Stimulated activated CD4-positive, alpha-beta T cell treated with anti-CD3 and anti-CD28 coated beads, Interleukin-4, amount 100 ng/mL, for 24 hours (primary cell): ENCODE measurements around the gene CCDC167.
"Not testable (repeated sequence)": the region's sequence is repeated elsewhere in the genome, so short reads cannot be mapped to it uniquely, and the experiment has no call there.

Experiments used
- DNase-seq: peaks from one replicate; pipeline ENCODE4 v3.0.0-alpha.2; 2020

CCDC167 gene

DNA sequence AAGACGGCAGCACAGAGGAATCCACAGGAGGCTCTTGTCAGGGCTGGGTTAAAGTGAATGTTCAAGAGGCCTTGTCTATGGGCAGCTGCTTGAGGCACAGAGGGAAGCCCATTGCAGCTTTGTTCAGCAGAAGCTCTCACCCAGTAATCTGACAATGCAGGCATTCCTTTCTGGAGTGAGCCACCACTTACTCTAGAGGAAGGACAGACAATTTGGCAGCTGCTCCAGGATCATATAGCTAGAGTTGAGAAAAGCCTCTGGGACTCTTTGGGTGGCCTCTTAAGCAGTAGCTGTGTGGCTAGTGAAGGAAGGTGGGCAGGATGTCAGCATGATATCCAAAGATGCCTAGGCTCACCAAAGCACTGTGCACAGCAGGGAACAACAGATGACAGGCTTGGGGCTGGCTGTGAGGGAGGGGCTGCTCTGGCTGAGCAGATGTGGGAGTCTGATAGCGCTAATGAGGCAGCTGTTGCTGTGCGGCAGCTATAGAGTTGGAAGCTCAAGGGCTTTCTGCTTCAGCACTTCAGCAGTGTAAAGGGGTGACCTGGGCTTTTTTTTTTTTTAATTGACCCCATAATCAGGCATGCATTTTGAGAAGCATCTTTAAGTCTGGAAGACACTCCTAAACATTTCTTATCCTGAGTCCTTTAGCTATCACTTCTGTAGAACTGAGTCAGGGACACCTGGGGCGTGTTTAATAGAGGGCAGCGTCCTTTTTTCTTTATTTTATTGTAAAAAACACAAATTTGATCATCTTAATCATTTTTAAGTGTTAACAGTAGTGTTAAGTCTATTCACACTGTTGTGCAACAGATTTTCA, 39.5 kb downstream of the CCDC167 start:
- no peak for DNase-seq

DNA sequence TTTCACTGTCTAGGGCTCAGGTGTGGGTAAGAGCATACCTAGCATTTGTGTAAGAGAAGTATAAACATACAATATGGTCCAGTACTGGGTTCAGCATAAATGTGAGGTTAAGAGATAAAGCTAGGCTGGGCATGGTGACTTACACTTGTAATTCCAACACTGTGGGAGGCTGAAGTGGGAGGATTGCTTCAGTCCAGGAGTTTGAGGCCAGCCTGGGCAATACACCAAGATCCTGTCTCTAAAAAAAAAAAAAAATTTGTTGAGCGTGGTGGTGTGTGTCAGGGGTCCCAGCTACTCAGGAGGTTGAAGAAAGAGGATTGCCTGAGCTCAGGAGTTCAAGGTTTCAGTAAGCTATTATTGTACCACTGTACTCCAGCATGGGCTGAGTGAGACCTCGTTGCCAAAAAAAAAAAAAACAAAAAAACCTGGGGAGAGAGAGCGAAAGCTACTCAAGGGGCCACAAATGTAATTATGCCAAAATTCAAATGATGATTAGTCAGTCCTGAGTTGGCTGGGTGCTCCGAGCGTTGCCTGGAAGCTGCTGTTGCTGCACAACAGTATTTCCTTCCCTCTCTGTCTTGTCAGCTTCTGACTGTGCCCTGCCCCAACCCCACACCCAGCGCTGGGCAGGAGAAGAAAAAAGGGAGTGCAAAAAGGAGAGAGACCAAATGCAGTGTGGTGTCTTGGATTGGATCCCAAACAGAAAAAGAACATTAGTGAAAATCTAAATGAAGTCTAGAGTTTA, 42.7 kb downstream of the CCDC167 start:
- no peak for DNase-seq

DNA sequence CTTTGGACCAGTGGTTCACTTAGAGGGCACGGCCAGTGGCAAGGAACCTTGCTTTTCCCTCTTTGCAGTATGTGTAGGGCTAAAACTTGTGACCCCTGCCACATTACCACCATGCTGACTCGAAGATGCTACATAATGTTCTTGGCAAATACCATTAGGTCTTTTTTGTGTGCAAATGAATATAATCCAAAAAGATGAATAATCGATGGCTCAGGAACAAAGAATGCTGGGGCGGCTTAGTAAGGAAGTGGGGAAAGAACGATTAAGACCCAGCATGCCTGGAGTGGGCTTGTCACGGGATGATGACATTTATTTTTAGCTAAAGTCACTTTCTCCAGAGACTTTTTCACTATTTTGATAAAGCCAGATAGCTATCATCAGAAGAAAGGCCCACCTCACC, 43.6 kb downstream of the CCDC167 start:
- no peak for DNase-seq

DNA sequence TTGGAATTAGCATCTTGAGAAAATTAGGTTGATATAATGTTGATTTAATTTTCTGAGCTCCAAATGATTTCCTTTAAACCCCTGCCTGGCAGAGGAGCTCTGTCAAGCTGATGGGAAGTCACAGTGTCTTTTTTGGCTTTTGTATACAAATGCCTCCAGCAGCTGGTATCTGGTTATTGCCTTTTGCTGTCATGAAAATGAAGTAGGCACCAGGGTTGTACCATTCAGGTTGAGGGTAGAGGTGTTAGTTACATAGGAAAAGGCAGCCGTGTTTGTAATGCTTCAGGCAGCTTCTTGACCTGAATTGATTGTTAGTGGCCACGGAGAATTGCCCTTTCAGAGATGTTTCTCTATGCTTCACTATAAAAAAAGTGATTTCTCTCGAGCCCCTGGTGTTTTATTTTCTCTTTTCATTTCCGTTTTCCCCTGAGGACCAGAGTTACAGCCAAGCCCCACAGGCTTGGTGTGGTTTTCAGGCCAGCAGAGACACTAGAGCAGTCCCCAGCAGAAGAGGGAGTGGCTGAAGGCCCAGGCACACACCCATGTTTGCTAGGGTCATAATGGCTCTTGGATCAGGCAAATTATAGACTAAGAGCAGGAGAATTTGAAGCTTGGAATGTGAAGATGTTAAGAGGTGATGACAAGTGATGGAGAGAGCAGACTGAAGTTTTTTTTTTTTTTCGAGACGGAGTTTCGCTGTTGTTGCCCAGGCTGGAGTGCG, 45.1 kb downstream of the CCDC167 start:
- DNase-seq, result no peak

DNA sequence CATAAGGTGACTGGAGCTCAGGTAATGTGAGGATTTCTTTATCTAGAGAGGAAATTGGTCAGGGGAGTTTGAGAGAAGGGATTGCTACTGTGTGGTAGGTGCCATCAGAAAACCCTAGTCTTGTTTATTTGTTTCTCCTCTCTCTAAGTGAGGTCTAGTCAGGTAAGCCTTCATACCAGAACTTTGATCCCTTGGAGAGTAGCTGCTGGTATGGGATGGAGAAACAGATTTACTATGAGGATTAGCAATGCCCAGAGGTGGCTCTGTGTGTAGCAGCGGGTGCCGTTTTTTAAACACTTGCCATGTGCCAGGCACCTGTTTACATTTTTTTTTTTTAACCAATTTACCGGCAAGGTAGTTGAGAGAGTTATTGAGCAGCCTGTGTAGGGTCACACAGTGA, 47.2 kb downstream of the CCDC167 start:
- DNase-seq, result no peak

DNA sequence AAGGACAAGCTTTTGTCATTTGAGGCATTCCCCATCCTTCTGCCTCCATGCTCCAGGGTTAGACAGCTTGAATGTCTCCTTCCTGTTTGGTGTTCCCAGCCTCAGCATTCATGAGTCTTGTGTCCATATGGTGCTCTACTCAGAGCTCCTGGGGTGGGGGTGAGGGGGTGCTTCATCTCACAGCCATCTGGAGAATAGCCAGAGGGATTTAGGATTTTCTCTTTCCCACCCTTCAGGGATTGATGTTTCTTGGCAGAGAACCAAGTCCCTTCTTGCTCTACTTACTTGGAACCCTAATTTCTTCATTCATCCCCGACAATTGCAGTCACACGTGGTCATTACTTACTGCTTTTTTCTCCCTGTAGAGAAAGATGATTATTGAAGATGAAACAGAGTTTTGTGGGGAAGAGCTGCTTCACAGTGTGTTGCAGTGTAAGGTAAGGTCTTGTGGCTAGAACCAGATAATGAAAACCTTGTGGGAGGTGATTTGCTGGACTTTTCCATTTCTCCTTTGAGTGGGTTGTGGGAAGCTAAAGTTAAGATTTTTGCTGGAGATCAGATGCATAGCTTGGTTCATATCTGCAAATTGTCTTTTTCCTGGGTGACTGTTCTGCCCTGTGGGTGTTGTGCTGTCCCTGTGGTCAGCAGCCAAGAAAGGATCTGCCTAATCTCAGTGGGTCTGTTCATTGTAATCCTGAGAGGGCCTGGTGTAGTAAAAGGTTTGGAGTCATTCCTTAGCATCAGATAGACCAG, 48.1 kb downstream of the CCDC167 start:
- no peak for DNase-seq

DNA sequence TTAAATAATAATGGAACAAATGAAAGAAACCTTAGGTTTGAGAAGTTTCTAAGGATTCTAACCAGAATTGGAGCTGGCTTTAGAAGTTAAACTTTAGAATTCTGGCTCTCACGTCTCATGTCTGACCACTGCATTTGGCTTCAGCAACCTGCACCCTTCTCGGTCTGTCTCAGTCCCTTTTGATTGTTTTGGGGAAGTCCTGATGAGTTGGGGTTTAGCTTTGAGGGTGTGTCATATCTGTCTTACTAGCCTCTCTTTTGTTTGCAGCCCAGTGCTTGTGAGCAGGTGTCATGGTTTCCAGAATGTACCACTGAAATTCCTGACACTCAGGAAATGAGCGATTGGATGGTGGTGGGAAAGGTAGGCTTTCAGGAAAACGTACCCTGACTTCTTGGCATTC, 49.7 kb downstream of the CCDC167 start:
- DNase-seq, result no peak

DNA sequence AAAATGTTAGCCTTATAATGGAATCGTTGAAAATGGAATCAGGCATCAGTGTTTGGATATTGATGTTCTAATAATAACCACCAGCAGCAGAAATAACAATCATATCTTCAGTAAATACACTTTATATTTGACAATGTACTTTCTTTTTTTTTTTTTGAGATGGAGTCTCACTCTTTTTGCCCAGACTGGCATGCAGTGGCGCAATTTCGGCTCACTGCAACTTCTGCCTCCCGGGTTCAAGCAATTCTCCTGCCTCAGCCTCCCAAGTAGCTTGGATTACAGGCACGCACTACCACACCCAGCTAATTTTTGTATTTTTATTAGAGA, 56.5 kb downstream of the CCDC167 start:
- not testable (repeated sequence) for DNase-seq

DNA sequence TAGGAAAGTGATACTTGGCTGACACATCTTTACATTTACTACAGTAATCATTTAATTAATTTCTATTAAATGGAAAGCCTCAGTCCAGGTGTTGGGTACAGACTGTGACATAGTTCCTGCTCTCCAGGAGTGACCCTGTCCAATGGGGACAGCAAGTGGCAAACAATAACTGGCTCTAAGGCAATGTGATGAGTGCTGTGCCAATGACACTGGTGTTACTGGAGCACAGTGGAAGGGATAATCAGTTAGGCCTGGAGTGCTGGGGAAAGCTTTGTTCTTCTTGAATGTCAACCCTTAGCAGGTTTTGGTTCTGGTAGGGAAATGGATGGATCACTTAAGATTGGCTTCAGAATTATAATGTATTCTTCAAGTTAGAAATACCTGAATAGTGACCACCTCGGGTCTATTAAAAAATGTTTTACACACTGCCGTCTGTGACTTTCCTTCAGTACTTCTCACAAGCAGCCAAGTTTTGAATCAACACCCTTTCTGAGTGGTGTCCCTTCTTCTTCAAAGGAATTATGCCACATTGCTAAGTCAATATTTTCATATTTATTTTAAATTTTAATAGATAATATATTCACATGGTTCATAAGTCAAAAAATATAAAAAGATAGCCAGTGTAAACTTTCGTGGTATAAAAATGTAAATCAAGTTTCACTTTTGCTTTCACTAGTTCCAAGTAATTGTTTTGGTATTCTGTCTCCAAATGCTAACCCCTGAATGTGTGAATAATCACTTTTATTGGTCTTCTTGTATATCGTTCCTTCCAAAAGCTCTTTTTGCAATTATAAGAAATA, 57.1 kb downstream of the CCDC167 start:
- DNase-seq, result no peak

DNA sequence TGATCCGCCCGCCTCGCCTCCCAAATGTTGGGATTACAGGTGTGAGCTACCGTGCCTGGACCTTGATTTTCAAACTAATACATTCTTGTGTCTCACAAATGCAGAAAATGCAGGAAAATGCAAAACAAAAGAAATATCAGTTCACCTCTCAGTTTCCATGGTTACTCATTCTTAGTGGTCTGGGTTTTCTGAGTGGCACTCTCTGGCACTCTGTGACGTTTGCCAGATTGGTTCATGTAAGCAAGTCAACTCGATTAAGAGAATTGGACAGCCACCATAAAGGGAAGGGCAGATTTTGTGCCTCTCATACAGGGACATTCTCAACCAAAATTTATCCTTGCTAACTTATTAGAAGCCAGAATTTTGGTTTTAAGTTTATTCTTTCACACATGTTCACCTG, 58.0 kb downstream of the CCDC167 start:
- no peak for DNase-seq

DNA sequence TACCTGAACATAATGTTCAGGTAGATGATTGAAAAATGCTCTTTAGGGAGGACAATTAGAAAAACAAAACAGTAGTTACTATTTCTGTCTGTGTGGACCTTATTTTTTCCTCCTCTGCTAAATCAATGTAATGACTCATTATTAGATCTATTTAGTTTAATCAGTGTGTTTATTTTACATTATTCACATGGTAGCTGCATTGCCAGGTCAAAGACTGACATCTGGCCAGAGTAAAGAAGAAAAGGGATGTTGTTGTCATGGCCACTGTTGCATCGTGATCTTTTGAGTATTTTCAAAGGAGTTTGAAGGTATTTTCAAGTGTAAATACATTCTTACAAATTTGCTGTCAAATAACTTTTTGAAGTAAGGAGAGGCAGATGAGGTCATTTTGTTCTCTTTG, 60.8 kb downstream of the CCDC167 start:
- no peak for DNase-seq

DNA sequence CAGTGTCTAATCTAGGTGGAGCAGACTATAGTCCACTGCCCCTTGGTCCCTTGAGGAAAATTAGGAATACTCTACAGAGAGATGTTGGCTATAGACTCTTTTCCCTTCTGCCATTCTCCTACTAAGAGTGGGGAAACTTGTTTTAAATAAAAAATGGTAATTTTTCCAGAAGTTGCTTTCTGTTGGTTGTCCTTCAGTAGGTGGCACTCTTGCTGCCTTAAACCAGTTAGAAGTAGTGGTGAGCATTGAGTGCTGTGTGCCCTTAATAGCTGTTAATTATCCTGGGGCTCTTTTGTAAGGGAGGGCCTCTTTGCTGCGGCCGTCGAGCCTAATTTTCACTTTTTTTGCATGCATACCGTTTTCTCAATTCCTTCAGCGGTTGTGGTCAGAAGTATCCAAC, 63.9 kb downstream of the CCDC167 start:
- DNase-seq, result no peak

DNA sequence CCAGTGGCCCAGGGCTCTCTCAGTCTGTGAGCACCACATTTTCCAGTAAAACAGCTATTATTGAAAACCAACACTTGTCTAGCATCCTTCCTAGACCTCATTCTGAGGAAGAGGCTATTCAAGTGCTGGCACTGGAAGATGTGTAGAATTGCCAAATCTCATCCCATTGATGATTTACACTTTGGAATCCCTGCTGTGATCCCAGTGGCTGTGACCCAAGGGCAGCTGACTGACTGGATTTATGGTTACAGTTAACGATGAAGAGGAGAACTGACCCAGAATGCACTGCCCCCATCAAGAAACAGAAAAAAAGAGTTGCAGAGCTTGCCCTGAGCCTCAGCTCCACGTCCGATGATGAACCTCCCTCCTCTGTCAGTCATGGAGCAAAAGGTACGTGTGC, 64.3 kb downstream of the CCDC167 start:
- no peak for DNase-seq

DNA sequence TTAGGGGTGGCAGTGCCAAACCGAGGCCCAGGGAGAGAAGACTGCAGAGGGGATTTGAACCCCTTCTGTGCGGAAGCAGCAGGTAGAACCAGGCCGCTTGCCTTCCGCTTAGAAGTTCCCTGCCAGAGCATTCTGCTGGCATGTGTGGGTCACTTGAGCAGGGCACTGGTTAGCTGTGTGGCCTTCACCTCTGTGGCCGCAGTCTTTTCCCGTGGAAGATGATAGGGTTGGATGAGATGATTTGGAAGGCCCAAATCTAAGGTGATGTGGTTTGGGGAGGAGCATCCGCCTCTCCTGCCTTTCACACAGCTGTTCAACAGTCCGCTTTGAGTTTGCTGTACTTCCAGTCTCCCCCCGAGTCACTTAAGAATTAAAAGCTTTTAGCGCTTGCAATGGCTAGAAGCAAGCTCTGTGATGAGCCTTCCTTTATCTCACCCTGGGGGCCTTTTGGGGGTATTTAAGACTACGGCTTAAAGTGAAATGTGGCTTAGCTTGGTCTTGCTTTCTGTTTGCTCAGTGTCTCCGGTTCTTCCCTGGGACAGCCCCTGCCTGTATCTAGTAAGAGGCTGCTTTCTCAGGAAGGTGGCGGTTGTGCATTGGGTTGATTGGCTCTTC, 65.9 kb downstream of the CCDC167 start:
- peak; percentile 65 for DNase-seq
